ENCODE measurements around the gene KIRREL3.

- TF ChIP-seq BACH1 (tag; IDR thresholded peaks at IDR 0.05) (no peak), SMAD1 (IDR thresholded peaks at IDR 0.05; ENCODE audit: low read depth, low read length, partially characterized antibody) (no peak), GABPA (tag; conservative IDR thresholded peaks at IDR 0.05; ENCODE audit: low read depth) (no peak), FOSL1 (tag; conservative IDR thresholded peaks at IDR 0.05) (no peak), TEAD4 (IDR thresholded peaks at IDR 0.05; ENCODE audit: low read length) (no peak), TEAD4 (CRISPR knock-in tag; IDR thresholded peaks at IDR 0.05; ENCODE audit: borderline replicate concordance) (no peak), CBX8 (IDR thresholded peaks at IDR 0.05; ENCODE audit: borderline replicate concordance, extremely low read depth, low read depth, low read length, poor library complexity, severe bottlenecking) (no peak), ELK1 (CRISPR knock-in tag; IDR thresholded peaks at IDR 0.05) (no peak), ZNF12 (CRISPR knock-in tag; IDR thresholded peaks at IDR 0.05) (no peak), ETS2 (tag; IDR thresholded peaks at IDR 0.05; ENCODE audit: borderline replicate concordance, poor library complexity, severe bottlenecking) (no peak), ZNF41 (CRISPR knock-in tag; conservative IDR thresholded peaks at IDR 0.05) (no peak), CREM (IDR thresholded peaks at IDR 0.05; ENCODE audit: low read depth) (no peak), DLX4 (CRISPR knock-in tag; IDR thresholded peaks at IDR 0.05) (no peak), MAX (CRISPR knock-in tag; IDR thresholded peaks at IDR 0.05) (no peak)
- TF ChIP-seq, protein P1, sequence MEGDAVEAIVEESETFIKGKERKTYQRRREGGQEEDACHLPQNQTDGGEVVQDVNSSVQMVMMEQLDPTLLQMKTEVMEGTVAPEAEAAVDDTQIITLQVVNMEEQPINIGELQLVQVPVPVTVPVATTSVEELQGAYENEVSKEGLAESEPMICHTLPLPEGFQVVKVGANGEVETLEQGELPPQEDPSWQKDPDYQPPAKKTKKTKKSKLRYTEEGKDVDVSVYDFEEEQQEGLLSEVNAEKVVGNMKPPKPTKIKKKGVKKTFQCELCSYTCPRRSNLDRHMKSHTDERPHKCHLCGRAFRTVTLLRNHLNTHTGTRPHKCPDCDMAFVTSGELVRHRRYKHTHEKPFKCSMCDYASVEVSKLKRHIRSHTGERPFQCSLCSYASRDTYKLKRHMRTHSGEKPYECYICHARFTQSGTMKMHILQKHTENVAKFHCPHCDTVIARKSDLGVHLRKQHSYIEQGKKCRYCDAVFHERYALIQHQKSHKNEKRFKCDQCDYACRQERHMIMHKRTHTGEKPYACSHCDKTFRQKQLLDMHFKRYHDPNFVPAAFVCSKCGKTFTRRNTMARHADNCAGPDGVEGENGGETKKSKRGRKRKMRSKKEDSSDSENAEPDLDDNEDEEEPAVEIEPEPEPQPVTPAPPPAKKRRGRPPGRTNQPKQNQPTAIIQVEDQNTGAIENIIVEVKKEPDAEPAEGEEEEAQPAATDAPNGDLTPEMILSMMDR (IDR thresholded peaks at IDR 0.05 in 2 of 3, conservative IDR thresholded peaks at IDR 0.05 in 1 of 3; ENCODE audit: insufficient read depth in 2 of 3, low read depth in 1 of 3, low read length in 3 of 3): no peak
These were observed 565.6 kb downstream of the KIRREL3 start for GRCh38 chr11:126434950-126435335.

Measured in K562 (cell line).